Gastrocnemius medialis (tissue), 4 donors: ENCODE data around the gene SEC14L3. TPM values are rescaled to one million over a fixed set of nuclear protein-coding genes. Genes with fewer than 3 reads are reported as not detected.

Experiments
- ATAC-seq, 2 donors: fragments of 150-250 bp; one replicate each; pipeline ENCODE4 v1.9.1; 2016
- DNase-seq, 2 donors: peaks; one replicate each; pipeline ENCODE4 v3.0.0-alpha.2; 2019
- H3K27ac ChIP-seq, 4 donors: fragments of 200-600 bp; sonication (generic); 1 replicate in 1 of 4; 2 replicates in 3 of 4; pipeline ENCODE4 v1.5.1; 2016 to 2018; ENCODE audit warnings: mild to moderate bottlenecking in 2 of 4, moderate library complexity in 1 of 4
- H3K27me3 ChIP-seq, 3 donors: fragments of 200-600 bp; sonication (generic) in 2 of 3; 1 replicate in 1 of 3; 2 replicates in 2 of 3; pipeline versions ENCODE4 v1.5.1 to v1.6.0; 2016 to 2019; ENCODE audit warnings: mild to moderate bottlenecking in 1 of 3, moderate library complexity in 1 of 3
- H3K36me3 ChIP-seq, 2 donors: fragments of 200-600 bp; sonication (generic) in 1 of 2; one replicate each; pipeline ENCODE4 v1.5.1; 2017 to 2018
- H3K4me1 ChIP-seq, 2 donors: fragments of 200-600 bp; sonication (generic) in 1 of 2; one replicate each; pipeline ENCODE4 v1.5.1; 2016 to 2017; ENCODE audit warnings: mild to moderate bottlenecking in 2 of 2
- H3K4me3 ChIP-seq, 4 donors: fragments of 200-600 bp; sonication (generic) in 3 of 4; 1 replicate in 1 of 4; 2 replicates in 3 of 4; pipeline ENCODE4 v1.5.1; 2016 to 2019; ENCODE audit warnings: mild to moderate bottlenecking in 2 of 4
- H3K9me3 ChIP-seq, 3 donors: fragments of 200-600 bp; sonication (generic) in 2 of 3; 1 replicate in 1 of 3; 2 replicates in 2 of 3; pipeline ENCODE4 v1.5.1; 2016 to 2019
- POLR2A ChIP-seq, 2 donors: fragments of 450-650 bp; IDR thresholded peaks; one replicate each; pipeline ENCODE4 v1.6.1; 2017; ENCODE audit warnings: antibody characterized with exemption in 2 of 2, mild to moderate bottlenecking in 2 of 2, moderate library complexity in 2 of 2
- in situ Hi-C, 4 donors: fragments of 200-750 bp; cut with MboI; loops; one replicate each; pipeline versions ENCODE4 v1.15.0 to v1.8.0; 2017; ENCODE audit warnings: low sequenced_read_pairs in 4 of 4
- intact Hi-C: fragments of 100-400 bp; cut with DNase I; formaldehyde crosslinking; loops from one replicate; pipeline ENCODE4 v1.15.1; 2023; ENCODE audit warnings: low total_unique reads
- total RNA-seq, 4 donors: library from RNA; depleted of rRNA; stranded (reverse); fragments of >200 nt; gene quantifications; one replicate each; pipeline versions ENCODE4 v1.1.0 to v1.2.3, GENCODE V29; 2016
- TF ChIP-seq, protein P1 (sequence below), 5 experiments: fragments of 450-650 bp in 3 of 5; fragments of 200-600 bp in 2 of 5; sonication (generic) in 2 of 5; IDR thresholded peaks in 4 of 5; conservative IDR thresholded peaks in 1 of 5; 1 replicate in 4 of 5; 2 replicates in 1 of 5; pipeline ENCODE4 v1.5.1; 2016 to 2019; ENCODE audit warnings: antibody characterized with exemption in 5 of 5, mild to moderate bottlenecking in 3 of 5, moderate library complexity in 3 of 5

SEC14L3 gene
- total RNA-seq, 4 donors from 2014 or later, result not detected

DNA sequence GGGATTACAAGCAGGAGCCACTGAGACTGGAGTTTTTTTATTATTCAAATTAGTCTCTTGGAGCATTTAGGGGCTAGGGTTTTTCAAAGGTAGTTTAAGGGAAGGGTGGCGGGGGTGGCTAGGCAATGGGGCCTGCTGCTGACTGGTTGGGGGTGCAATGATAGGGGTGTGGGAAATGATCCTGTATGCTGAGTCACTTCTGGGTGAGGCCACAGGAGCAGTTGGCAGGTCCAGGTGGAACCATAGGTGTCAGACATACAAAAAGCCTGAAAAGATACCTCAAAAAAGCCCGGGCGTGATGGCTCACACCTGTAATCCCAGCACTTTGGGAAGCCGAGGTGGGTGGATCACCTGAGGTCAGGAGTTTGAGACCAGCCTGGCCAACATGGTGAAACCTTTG lies 32.6 kb downstream of the SEC14L3 start:
- intact Hi-C loops (no loop called here), in situ Hi-C loops (no loop called here)
- no peaks in the 10 kb centered on the region for H3K27me3 ChIP-seq
- H3K4me3 ChIP-seq, result no peak overlapping the region
- no peaks in the 10 kb centered on the region for H3K9me3 ChIP-seq
- ATAC-seq (no peak), DNase-seq (no peak)
- H3K36me3 ChIP-seq, result no peaks in the 10 kb centered on the region
- no peaks in the 10 kb centered on the region for H3K4me1 ChIP-seq
- TF ChIP-seq, protein P1, sequence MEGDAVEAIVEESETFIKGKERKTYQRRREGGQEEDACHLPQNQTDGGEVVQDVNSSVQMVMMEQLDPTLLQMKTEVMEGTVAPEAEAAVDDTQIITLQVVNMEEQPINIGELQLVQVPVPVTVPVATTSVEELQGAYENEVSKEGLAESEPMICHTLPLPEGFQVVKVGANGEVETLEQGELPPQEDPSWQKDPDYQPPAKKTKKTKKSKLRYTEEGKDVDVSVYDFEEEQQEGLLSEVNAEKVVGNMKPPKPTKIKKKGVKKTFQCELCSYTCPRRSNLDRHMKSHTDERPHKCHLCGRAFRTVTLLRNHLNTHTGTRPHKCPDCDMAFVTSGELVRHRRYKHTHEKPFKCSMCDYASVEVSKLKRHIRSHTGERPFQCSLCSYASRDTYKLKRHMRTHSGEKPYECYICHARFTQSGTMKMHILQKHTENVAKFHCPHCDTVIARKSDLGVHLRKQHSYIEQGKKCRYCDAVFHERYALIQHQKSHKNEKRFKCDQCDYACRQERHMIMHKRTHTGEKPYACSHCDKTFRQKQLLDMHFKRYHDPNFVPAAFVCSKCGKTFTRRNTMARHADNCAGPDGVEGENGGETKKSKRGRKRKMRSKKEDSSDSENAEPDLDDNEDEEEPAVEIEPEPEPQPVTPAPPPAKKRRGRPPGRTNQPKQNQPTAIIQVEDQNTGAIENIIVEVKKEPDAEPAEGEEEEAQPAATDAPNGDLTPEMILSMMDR (IDR thresholded peaks at IDR 0.05 in 4 of 5, conservative IDR thresholded peaks at IDR 0.05 in 1 of 5), result no peak
- no peak for TF ChIP-seq POLR2A (IDR thresholded peaks at IDR 0.05)
- no peak overlapping the region for H3K27ac ChIP-seq

DNA sequence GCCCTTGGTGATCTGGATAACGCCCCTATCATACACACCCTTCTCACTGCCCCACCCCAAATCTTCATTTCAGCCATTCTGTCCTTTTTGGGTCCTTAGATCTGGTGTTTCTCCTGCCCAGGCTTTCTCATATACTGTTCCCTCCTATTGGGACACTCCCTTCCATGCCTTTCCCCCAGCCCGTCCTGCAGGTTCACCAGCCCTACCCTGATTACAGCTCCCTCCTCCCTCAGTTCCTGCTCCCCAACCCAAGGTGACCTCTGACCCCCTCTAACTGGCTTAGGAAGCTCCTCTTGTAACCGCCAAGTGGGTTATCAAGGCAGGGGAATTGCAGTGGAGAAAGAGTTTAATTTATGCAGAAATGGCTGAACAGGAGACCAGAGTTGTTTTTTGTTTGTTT lies 33.3 kb downstream of the SEC14L3 start:
- ATAC-seq (no peak), DNase-seq (no peak)
- Histone ChIP-seq H3K27ac (no peak overlapping the region), H3K36me3 (no peaks in the 10 kb centered on the region), H3K9me3 (no peaks in the 10 kb centered on the region), H3K27me3 (no peaks in the 10 kb centered on the region), H3K4me3 (no peak overlapping the region), H3K4me1 (no peaks in the 10 kb centered on the region)
- intact Hi-C loops, result no loop called here
- in situ Hi-C loops, result no loop called here
- TF ChIP-seq, protein P1 (IDR thresholded peaks at IDR 0.05 in 4 of 5, conservative IDR thresholded peaks at IDR 0.05 in 1 of 5), result no peak
- TF ChIP-seq POLR2A (IDR thresholded peaks at IDR 0.05), result no peak

DNA sequence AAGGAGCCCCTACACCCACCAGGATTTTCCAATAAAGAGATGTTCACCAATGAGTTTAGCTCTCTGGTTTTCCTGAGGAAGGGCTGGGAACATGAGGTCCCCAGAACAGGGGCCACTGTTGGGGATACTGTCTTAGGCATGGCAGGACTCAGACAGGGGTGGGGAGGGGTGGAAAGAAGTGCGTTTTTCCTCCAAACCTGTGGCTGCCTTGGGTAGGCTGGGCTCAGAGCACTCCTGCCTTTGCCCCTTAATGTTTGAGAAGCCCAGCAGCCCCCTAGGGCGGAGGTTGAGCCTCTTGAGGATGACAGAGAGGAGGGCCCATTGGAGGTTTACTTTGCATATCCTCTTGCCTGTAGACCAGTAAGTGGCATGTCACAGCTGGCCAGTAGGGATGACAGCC lies 35.6 kb downstream of the SEC14L3 start:
- ATAC-seq, result no peak
- in situ Hi-C loops, result no loop called here
- intact Hi-C loops, result no loop called here
- TF ChIP-seq, protein P1 (IDR thresholded peaks at IDR 0.05 in 4 of 5, conservative IDR thresholded peaks at IDR 0.05 in 1 of 5), result no peak
- no peak for TF ChIP-seq POLR2A (IDR thresholded peaks at IDR 0.05)
- no peaks in the 10 kb centered on the region for H3K27me3 ChIP-seq
- DNase-seq, result no peak
- no peaks in the 10 kb centered on the region for H3K36me3 ChIP-seq
- no peaks in the 10 kb centered on the region for H3K4me1 ChIP-seq
- H3K27ac ChIP-seq, result peak overlapping the region in 3 of 4 donors; percentile 20 to 57 (median 54)
- no peak overlapping the region for H3K4me3 ChIP-seq
- no peaks in the 10 kb centered on the region for H3K9me3 ChIP-seq

DNA sequence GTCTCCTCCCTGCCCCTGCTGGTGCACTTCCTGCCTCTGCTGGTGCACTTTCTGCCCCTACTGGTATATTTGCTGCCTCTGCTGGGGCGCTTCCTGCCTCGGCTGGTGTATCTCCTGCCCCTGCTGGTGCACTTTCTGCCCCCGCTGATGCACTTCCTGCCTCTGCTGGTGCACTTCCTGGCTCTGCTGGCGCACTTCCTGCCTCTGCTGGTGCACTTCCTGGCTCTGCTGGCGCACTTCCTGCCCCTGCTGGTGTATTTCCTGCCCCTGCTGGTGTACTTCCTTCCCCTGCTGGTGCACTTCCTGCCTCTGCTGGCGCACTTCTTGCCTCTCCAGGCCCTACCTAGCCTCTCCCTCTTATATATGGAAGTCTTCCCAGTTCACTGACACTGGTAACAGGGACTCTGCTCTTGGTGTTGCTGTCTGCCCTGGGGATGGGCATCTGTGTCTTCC lies 36.1 kb downstream of the SEC14L3 start:
- peak in 1 of 2 donors; percentile 35 for DNase-seq
- H3K4me1 ChIP-seq, result no peaks in the 10 kb centered on the region
- in situ Hi-C loops, result no loop called here
- peak overlapping the region in 3 of 4 donors; percentile 20 to 57 (median 54) for H3K27ac ChIP-seq
- H3K36me3 ChIP-seq, result no peaks in the 10 kb centered on the region
- ATAC-seq, result peak in 1 of 2 donors; percentile 33
- no peak for TF ChIP-seq POLR2A (IDR thresholded peaks at IDR 0.05)
- TF ChIP-seq, protein P1 (IDR thresholded peaks at IDR 0.05 in 4 of 5, conservative IDR thresholded peaks at IDR 0.05 in 1 of 5), result no peak
- intact Hi-C loops, result no loop called here
- no peak overlapping the region for H3K4me3 ChIP-seq
- no peaks in the 10 kb centered on the region for H3K9me3 ChIP-seq
- H3K27me3 ChIP-seq, result no peaks in the 10 kb centered on the region

DNA sequence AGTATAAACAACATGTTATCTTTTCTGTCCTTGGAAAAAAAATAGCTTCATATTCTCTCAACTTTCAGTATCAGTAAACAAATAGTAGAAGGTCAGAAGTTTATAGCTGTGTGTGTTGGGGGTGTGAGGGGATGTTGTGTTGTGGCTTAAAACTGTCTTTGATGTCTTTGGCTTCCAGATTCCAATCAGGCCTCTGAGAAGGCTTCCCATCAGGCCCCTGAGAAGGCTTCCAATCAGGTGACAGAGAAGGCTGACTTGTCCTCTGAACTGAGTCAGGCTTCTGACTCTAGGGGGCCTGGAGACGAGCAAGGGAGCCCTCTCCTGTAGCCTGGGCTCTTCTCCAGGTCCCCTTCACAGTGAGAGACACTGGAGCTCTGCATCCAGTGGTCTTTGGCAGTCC lies 37.0 kb downstream of the SEC14L3 start:
- H3K36me3 ChIP-seq, result no peaks in the 10 kb centered on the region
- no peak for TF ChIP-seq POLR2A (IDR thresholded peaks at IDR 0.05)
- TF ChIP-seq, protein P1 (IDR thresholded peaks at IDR 0.05 in 4 of 5, conservative IDR thresholded peaks at IDR 0.05 in 1 of 5), result no peak
- DNase-seq, result no peak
- ATAC-seq, result no peak
- H3K9me3 ChIP-seq, result no peaks in the 10 kb centered on the region
- H3K4me3 ChIP-seq, result no peak overlapping the region
- intact Hi-C loops (no loop called here), in situ Hi-C loops (no loop called here)
- H3K4me1 ChIP-seq, result no peaks in the 10 kb centered on the region
- H3K27me3 ChIP-seq, result no peaks in the 10 kb centered on the region
- H3K27ac ChIP-seq, result peak overlapping the region in 2 of 4 donors; percentile 1 to 57
